ENCODE results near the gene ANKS1B. TPM values are rescaled to one million over a fixed set of nuclear protein-coding genes. Genes with fewer than 3 reads are reported as not detected.

Gene ANKS1B
- total and polyA plus RNA-seq, 2 of the 4 experiments (the other 2 are of a cell fraction) = 0.17 to 0.18 TPM

GRCh38 chr12:100020370-100020769 lies 35.6 kb upstream of the ANKS1B start:
- no peak overlapping the region for H2BK15ac ChIP-seq (ENCODE audit: low read depth, low read length)
- H3K4me2 ChIP-seq (ENCODE audit: low read depth, low read length) = no peak overlapping the region
- H3K79me1 ChIP-seq (ENCODE audit: low read depth in 1 of 2, low read length in 2 of 2) = no peaks in the 10 kb centered on the region
- H3K4me3 ChIP-seq (ENCODE audit: insufficient read depth, low read depth, low read length) = no peak overlapping the region
- dilution Hi-C loops (cut with HindIII; ENCODE audit: low sequenced_read_pairs, unreplicated experiment) (no loop called here), intact Hi-C loops (cut with micrococcal nuclease) (no loop called here), in situ Hi-C loops (cut with MboI; ENCODE audit: low sequenced_read_pairs) (no loop called here)
- peaks cover 2% of the 10 kb centered on the region; the same call in 1 of the 2 replicates for H3K4me1 ChIP-seq (ENCODE audit: control insufficient read depth, insufficient read depth, low read length)
- no peak overlapping the region for H3K18ac ChIP-seq (ENCODE audit: low read depth, low read length)
- no CpG with 5 or more reads among the region's 1 CpG for WGBS, 2 experiments (ENCODE audit: extremely low coverage in 2 of 2, insufficient read length in 1 of 2)
- H2AK9ac ChIP-seq (replicated peaks; ENCODE audit: low read depth, low read length, poor library complexity) = no peak overlapping the region
- no peak for TF ChIP-seq RFX5 (IDR thresholded peaks at IDR 0.05; ENCODE audit: low read depth, low read length)
- TF ChIP-seq MAZ (IDR thresholded peaks at IDR 0.05; ENCODE audit: borderline replicate concordance, low read depth, low read length) = no peak
- TF ChIP-seq NFE2L2 (IDR thresholded peaks at IDR 0.05; ENCODE audit: low read depth, low read length) = no peak
- peak; percentile 48 for DNase-seq
- H3K27ac ChIP-seq (ENCODE audit: insufficient read depth, low read length) = no peak overlapping the region
- H3K9ac ChIP-seq (ENCODE audit: low read depth, low read length) = no peak overlapping the region
- no peaks in the 10 kb centered on the region for H3K9me3 ChIP-seq (ENCODE audit: control insufficient read depth, insufficient read depth, low read length)
- H3K27me3 ChIP-seq (ENCODE audit: control insufficient read depth, insufficient read depth, low read length) = no peaks in the 10 kb centered on the region
- H3K56ac ChIP-seq (ENCODE audit: extremely low read depth, insufficient read depth, low read length) = no peak overlapping the region
- POLR2A ChIA-PET (ENCODE audit: unreplicated experiment) = no interaction called here
- peaks cover 3% of the 10 kb centered on the region for H3K36me3 ChIP-seq (ENCODE audit: control insufficient read depth, insufficient read depth, low read length)
- no peak overlapping the region for H3K4ac ChIP-seq (ENCODE audit: low read depth, low read length)
- no peak overlapping the region for H4K8ac ChIP-seq (ENCODE audit: low read depth in 2 of 2, low read length in 2 of 2)
- H2BK20ac ChIP-seq (ENCODE audit: low read depth, low read length) = no peak overlapping the region
- no peaks in the 10 kb centered on the region for H4K20me1 ChIP-seq (ENCODE audit: insufficient read depth, low read length)
- no peak overlapping the region for H2AFZ ChIP-seq (replicated peaks; ENCODE audit: low read length, poor library complexity)
- no peak overlapping the region for H2BK120ac ChIP-seq (ENCODE audit: low read depth, low read length)
- CTCF ChIA-PET = no interaction called here
- H2BK5ac ChIP-seq (ENCODE audit: low read depth, low read length, poor library complexity, severe bottlenecking) = no peak overlapping the region
- no peak overlapping the region for H2AK5ac ChIP-seq (ENCODE audit: low read depth, low read length)
- no peaks in the 10 kb centered on the region for H3K9me1 ChIP-seq (ENCODE audit: insufficient read depth, low read length)
- no peak overlapping the region for H3K14ac ChIP-seq (replicated peaks; ENCODE audit: low read depth, low read length)
- no peak overlapping the region for H4K5ac ChIP-seq (ENCODE audit: low read depth, low read length)
- H4K91ac ChIP-seq (ENCODE audit: insufficient read depth, low read depth, low read length) = no peak overlapping the region
- peak; percentile 68 for ATAC-seq (ENCODE audit: low read depth)
- no peak overlapping the region for H3K23ac ChIP-seq (ENCODE audit: low read depth, low read length)
- no TSS peak for BruUV-seq (replicated peaks)

Data from IMR-90 (cell line).